ENCODE measurements around the gene ATP10A. TPM values are rescaled to one million over a fixed set of nuclear protein-coding genes. Genes with fewer than 3 reads are reported as not detected.

ATP10A gene
- total and polyA plus RNA-seq, 8 donors: 1.5 to 15.2 (median 3.2) TPM

- intact Hi-C loops (cut with DNase I; ENCODE audit: low total_unique reads): no loop called here
- WGBS, 5 donors: 55 to 73% (median 64%) methylated on average over 9 of the region's 9 CpGs
- no peak for DNase-seq
- TF ChIP-seq POLR2AphosphoS5 (IDR thresholded peaks at IDR 0.05) (no peak), EP300 (IDR thresholded peaks at IDR 0.05) (no peak), POLR2A (IDR thresholded peaks at IDR 0.05) (no peak)
- TF ChIP-seq, protein P1, sequence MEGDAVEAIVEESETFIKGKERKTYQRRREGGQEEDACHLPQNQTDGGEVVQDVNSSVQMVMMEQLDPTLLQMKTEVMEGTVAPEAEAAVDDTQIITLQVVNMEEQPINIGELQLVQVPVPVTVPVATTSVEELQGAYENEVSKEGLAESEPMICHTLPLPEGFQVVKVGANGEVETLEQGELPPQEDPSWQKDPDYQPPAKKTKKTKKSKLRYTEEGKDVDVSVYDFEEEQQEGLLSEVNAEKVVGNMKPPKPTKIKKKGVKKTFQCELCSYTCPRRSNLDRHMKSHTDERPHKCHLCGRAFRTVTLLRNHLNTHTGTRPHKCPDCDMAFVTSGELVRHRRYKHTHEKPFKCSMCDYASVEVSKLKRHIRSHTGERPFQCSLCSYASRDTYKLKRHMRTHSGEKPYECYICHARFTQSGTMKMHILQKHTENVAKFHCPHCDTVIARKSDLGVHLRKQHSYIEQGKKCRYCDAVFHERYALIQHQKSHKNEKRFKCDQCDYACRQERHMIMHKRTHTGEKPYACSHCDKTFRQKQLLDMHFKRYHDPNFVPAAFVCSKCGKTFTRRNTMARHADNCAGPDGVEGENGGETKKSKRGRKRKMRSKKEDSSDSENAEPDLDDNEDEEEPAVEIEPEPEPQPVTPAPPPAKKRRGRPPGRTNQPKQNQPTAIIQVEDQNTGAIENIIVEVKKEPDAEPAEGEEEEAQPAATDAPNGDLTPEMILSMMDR (IDR thresholded peaks at IDR 0.05): no peak
- H3K27ac ChIP-seq: peak overlapping the region in 2 of 5 donors; percentile 23 to 49
- H3K27me3 ChIP-seq: no peaks in the 10 kb centered on the region
- H3K9me3 ChIP-seq: no peaks in the 10 kb centered on the region
- peaks cover 6 to 56% (median 35%) of the 10 kb centered on the region in 4 donors for H3K4me1 ChIP-seq
- H3K4me3 ChIP-seq: no peak overlapping the region
- H3K36me3 ChIP-seq: peaks cover 2 to 4% (median 3%) of the 10 kb centered on the region in 4 donors
These were observed 77.5 kb downstream of the ATP10A start for GRCh38 chr15:25785641-25786025.

- Histone ChIP-seq H3K36me3 (peaks cover 8 to 10% (median 9%) of the 10 kb centered on the region in 4 donors), H3K27ac (peak overlapping the region in 2 of 5 donors; percentile 23 to 49), H3K4me3 (no peak overlapping the region), H3K27me3 (no peaks in the 10 kb centered on the region), H3K9me3 (no peaks in the 10 kb centered on the region), H3K4me1 (peaks cover 6 to 50% (median 34%) of the 10 kb centered on the region in 4 donors)
- WGBS, 5 donors: 85 to 90% (median 88%) methylated on average over 16 to 17 of the region's 17 CpGs
- no peak for DNase-seq
- no peak for TF ChIP-seq POLR2A (IDR thresholded peaks at IDR 0.05)
- TF ChIP-seq EP300 (IDR thresholded peaks at IDR 0.05): no peak
- TF ChIP-seq, protein P1 (IDR thresholded peaks at IDR 0.05): no peak
- TF ChIP-seq POLR2AphosphoS5 (IDR thresholded peaks at IDR 0.05): no peak
- intact Hi-C loops (cut with DNase I; ENCODE audit: low total_unique reads): no loop called here
These were observed 78.1 kb downstream of the ATP10A start for GRCh38 chr15:25784876-25785640.

- peaks cover 10 to 16% (median 12%) of the 10 kb centered on the region in 4 donors for H3K36me3 ChIP-seq
- no peak overlapping the region for H3K4me3 ChIP-seq
- intact Hi-C loops (cut with DNase I; ENCODE audit: low total_unique reads): no loop called here
- H3K9me3 ChIP-seq: no peaks in the 10 kb centered on the region
- peak overlapping the region in 2 of 5 donors; percentile 0 to 43 for H3K27ac ChIP-seq
- WGBS, 5 donors: 69 to 76% (median 72%) methylated on average over 13 to 19 of the region's 19 CpGs
- H3K4me1 ChIP-seq: peaks cover 6 to 38% (median 28%) of the 10 kb centered on the region in 4 donors
- TF ChIP-seq, protein P1 (IDR thresholded peaks at IDR 0.05): peak in 1 of 7 experiments; percentile 20
- TF ChIP-seq POLR2AphosphoS5 (IDR thresholded peaks at IDR 0.05): no peak
- TF ChIP-seq POLR2A (IDR thresholded peaks at IDR 0.05): no peak
- DNase-seq: no peak
- no peaks in the 10 kb centered on the region for H3K27me3 ChIP-seq
These were observed 79.3 kb downstream of the ATP10A start for GRCh38 chr15:25783607-25784540.

GRCh38 chr15:25783134-25783533, 80.0 kb downstream of the ATP10A start:
- Histone ChIP-seq H3K4me1 (peaks cover 6 to 31% (median 21%) of the 10 kb centered on the region in 4 donors), H3K27ac (no peak overlapping the region), H3K36me3 (peaks cover 10 to 16% (median 12%) of the 10 kb centered on the region in 4 donors), H3K9me3 (no peaks in the 10 kb centered on the region), H3K4me3 (no peak overlapping the region), H3K27me3 (no peaks in the 10 kb centered on the region)
- WGBS, 5 donors: 77 to 90% (median 83%) methylated on average over 3 of the region's 3 CpGs
- no peak for DNase-seq
- TF ChIP-seq POLR2A (IDR thresholded peaks at IDR 0.05) (no peak), EP300 (IDR thresholded peaks at IDR 0.05) (no peak), POLR2AphosphoS5 (IDR thresholded peaks at IDR 0.05) (no peak)
- TF ChIP-seq, protein P1 (IDR thresholded peaks at IDR 0.05): no peak
- intact Hi-C loops (cut with DNase I; ENCODE audit: low total_unique reads): no loop called here

All from stomach (tissue), 9 donors.